ENCODE results near the gene WDFY3.

Gene WDFY3

GRCh38 chr4:84901740-84902281 is 64.7 kb downstream of the WDFY3 start:
- Mint-ChIP-seq H3K4me1 (no peaks in the 10 kb centered on the region), H3K36me3 (no peaks in the 10 kb centered on the region), H3K27ac (no peak overlapping the region), H3K27me3 (no peaks in the 10 kb centered on the region), H3K4me3 (no peak overlapping the region), H3K9me3 (peaks cover 8% of the 10 kb centered on the region)

GRCh38 chr4:84901173-84901572 is 65.3 kb downstream of the WDFY3 start:
- H3K27me3 Mint-ChIP-seq, result no peaks in the 10 kb centered on the region
- H3K27ac Mint-ChIP-seq, result no peak overlapping the region
- H3K4me3 Mint-ChIP-seq, result no peak overlapping the region
- no peaks in the 10 kb centered on the region for H3K4me1 Mint-ChIP-seq
- peaks cover 8% of the 10 kb centered on the region for H3K9me3 Mint-ChIP-seq
- H3K36me3 Mint-ChIP-seq, result no peaks in the 10 kb centered on the region

DNA sequence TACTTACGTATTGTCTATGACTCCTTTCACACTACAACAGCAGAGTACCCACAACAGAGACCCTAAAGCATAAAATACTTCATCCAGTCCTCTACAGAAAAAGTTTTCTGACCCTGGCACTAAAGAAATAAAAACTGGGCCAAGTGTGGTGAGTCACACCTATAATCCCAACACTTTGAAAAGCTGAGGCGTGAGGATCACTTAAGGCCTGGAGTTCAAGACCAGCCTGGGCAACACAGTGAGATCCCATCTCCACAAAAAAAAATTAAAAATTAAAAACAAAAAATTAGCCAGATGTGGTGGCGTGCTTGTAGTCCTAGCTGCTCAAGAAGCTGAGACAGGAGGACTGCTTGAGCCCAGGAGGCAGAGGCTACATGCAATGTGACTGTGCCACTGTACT is 66.9 kb downstream of the WDFY3 start:
- Mint-ChIP-seq H3K27ac (no peak overlapping the region), H3K4me3 (no peak overlapping the region), H3K4me1 (no peaks in the 10 kb centered on the region), H3K9me3 (no peaks in the 10 kb centered on the region), H3K27me3 (no peaks in the 10 kb centered on the region), H3K36me3 (no peaks in the 10 kb centered on the region)

- no peaks in the 10 kb centered on the region for H3K4me1 Mint-ChIP-seq
- H3K27ac Mint-ChIP-seq, result no peak overlapping the region
- no peaks in the 10 kb centered on the region for H3K9me3 Mint-ChIP-seq
- no peaks in the 10 kb centered on the region for H3K36me3 Mint-ChIP-seq
- H3K4me3 Mint-ChIP-seq, result no peak overlapping the region
- H3K27me3 Mint-ChIP-seq, result no peaks in the 10 kb centered on the region
These were observed 69.0 kb downstream of the WDFY3 start for GRCh38 chr4:84897516-84897915.

DNA sequence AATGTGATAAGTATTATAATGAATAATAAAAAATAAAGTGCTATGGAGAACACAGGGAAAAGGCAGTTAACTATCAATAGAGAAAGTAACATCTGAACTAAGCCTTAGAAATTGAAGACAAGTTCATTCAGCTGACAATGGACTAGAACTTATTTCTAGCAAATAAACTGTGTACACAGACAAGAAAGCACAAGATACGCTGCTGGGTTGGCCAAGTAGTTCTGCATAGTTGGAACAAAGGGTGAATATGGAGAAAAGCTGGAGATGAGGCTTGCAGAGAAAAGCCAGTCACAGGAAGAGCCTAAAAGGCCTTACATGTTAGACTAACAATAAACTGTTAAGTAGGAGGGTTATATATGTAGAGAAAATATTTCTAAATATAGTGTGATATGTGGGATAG is 71.2 kb downstream of the WDFY3 start:
- Mint-ChIP-seq H3K9me3 (no peaks in the 10 kb centered on the region), H3K36me3 (no peaks in the 10 kb centered on the region), H3K4me3 (no peak overlapping the region), H3K4me1 (no peaks in the 10 kb centered on the region), H3K27ac (no peak overlapping the region), H3K27me3 (no peaks in the 10 kb centered on the region)

DNA sequence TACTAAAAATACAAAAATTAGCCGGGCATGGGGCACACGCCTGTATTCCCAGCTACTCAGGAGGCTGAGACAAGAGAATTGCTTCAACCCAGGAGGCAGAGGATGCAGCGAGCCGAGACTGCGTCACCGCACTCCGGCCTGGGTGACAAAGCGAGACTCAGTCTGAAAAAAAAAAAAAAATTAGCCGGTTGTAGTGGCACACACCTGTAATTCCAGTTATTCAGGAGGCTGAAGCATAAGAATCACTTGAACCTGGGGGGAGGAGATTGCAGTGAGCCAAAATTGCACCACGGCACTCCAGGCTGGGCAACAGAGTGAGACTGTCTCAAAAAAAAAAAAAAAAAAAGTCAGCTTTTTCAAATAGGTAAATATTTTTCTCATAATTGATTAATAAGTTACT is 71.9 kb downstream of the WDFY3 start:
- no peaks in the 10 kb centered on the region for H3K4me1 Mint-ChIP-seq
- H3K4me3 Mint-ChIP-seq, result no peak overlapping the region
- H3K36me3 Mint-ChIP-seq, result no peaks in the 10 kb centered on the region
- H3K27ac Mint-ChIP-seq, result no peak overlapping the region
- no peaks in the 10 kb centered on the region for H3K9me3 Mint-ChIP-seq
- H3K27me3 Mint-ChIP-seq, result no peaks in the 10 kb centered on the region

DNA sequence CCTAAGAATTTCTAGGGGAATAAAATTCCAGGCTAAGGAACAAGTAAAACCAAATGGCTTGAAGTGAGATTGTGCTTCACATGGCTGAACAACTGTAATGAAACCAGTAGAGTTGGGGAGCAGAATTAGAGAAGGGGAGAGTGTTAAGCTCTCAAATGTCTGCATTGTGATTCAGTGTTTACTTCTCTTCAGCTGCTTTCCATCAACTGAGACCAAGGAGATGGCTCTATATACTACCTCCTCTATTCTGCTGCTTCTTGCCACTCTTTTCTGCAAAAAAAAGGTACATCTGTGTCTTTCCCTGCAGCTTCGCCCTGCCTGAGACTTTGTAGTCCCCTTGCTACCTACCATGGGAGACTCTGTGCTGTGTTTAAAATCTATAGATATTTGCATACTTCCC is 73.5 kb downstream of the WDFY3 start:
- H3K4me1 Mint-ChIP-seq, result no peaks in the 10 kb centered on the region
- no peaks in the 10 kb centered on the region for H3K9me3 Mint-ChIP-seq
- H3K4me3 Mint-ChIP-seq, result no peak overlapping the region
- H3K27ac Mint-ChIP-seq, result no peak overlapping the region
- H3K36me3 Mint-ChIP-seq, result no peaks in the 10 kb centered on the region
- no peaks in the 10 kb centered on the region for H3K27me3 Mint-ChIP-seq

DNA sequence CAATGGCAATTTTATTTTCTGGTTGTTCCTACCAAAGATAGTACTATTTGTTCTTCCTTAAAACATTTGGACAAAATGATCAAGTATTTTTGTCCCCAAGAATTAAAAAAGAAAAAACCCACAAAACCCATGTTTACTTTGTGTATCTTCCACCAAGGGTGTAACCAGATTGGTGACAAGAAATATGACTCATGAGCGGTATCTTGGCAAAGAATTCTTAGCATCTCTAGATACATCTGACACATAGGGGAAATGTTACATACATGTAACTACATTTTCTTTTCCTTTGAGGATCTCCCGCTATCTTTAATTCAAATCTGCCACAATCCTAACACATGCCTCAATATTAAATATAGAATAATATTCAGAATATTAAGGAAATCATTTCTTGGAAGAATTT is 78.7 kb downstream of the WDFY3 start:
- no peak overlapping the region for H3K27ac Mint-ChIP-seq
- no peak overlapping the region for H3K4me3 Mint-ChIP-seq
- no peaks in the 10 kb centered on the region for H3K4me1 Mint-ChIP-seq
- no peaks in the 10 kb centered on the region for H3K27me3 Mint-ChIP-seq
- no peaks in the 10 kb centered on the region for H3K9me3 Mint-ChIP-seq
- H3K36me3 Mint-ChIP-seq, result no peaks in the 10 kb centered on the region

DNA sequence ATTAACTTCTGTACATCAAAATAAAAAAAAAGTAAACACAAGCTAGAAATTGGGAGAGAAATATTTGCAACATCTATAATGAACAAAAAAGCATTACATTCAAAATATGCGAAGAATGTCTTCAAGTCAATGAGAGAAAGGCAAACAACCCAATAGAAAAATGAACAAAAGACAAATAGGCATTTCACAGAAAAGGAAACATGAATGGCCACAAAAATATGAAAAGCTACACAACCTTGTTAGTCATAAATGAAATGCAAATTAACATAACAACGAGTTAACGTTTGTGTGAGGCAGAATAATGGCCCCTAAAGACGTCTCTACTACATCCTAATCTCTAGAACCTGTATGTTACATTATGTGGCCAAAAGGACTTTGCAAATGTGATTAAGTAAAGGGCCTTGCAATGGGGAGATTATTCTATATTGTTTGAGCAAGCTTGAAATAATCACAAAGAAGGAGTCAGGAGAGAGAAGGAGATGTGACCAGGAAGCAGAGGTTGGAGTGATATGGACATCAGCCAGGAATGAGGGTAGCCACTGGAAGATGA is 86.8 kb downstream of the WDFY3 start:
- Mint-ChIP-seq H3K27ac (no peak overlapping the region), H3K4me1 (no peaks in the 10 kb centered on the region), H3K27me3 (peaks cover 3% of the 10 kb centered on the region), H3K4me3 (no peak overlapping the region), H3K36me3 (no peaks in the 10 kb centered on the region), H3K9me3 (no peaks in the 10 kb centered on the region)

- Mint-ChIP-seq H3K9me3 (no peaks in the 10 kb centered on the region), H3K4me3 (no peak overlapping the region), H3K36me3 (no peaks in the 10 kb centered on the region), H3K27ac (no peak overlapping the region), H3K27me3 (peaks cover 3% of the 10 kb centered on the region), H3K4me1 (no peaks in the 10 kb centered on the region)
These were observed 87.9 kb downstream of the WDFY3 start for GRCh38 chr4:84878546-84878945.

DNA sequence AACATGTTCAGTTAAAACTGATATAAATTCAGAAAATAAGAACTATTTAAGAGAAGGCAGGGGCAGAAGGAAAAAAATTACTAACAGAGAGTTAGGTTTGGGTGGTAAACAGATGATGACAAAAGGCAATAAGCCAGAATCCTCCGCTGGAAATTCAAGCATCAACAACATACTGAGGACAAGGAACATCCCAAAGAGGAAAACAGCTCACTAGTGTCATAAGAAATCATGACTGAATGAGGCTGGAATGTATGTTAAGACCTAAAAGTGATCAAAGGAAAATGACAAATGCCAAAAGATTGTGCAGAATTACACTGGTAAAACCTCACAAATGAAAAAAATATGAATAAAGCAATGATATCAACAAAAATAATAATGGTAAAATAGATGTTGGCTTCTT is 88.4 kb downstream of the WDFY3 start:
- Mint-ChIP-seq H3K9me3 (no peaks in the 10 kb centered on the region), H3K36me3 (no peaks in the 10 kb centered on the region), H3K4me3 (no peak overlapping the region), H3K27ac (no peak overlapping the region), H3K4me1 (no peaks in the 10 kb centered on the region), H3K27me3 (peaks cover 3% of the 10 kb centered on the region)

DNA sequence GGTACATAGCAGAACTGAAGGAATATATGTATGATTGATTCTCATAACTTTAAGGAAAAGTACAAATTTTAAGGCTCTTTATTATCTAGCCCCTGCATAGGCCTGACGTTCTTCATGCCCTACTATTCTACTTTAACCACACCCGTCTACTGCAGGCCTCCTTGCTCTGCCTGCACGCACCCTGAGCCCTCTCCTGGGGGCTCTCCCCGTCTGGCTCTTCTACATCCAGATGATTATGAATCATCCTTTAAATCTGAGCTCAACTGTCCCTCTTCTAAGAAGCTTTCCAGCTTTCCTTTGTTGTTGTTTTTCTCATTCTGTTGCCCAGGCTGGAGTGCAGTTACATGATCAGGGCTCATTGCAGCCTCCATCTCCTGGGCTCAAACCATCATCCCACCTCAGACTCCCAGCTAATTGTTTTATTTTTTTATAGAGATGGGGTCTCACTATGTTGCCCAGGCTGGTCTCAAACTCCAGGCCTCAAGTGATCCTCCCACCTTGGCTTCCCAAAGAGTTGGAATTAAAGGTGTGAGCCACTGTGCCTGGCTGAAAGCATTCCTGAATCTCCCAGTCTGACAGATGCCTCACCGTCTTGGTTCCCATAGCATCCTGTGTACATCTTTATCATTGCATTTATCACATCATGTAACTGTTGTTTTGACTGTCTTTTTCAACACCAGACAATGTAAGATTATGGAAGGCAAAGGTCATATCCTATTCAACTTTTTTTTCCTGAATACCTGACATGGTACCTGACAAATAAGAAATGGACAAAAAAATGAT is 89.2 kb downstream of the WDFY3 start:
- H3K4me3 Mint-ChIP-seq, result no peak overlapping the region
- H3K36me3 Mint-ChIP-seq, result no peaks in the 10 kb centered on the region
- no peaks in the 10 kb centered on the region for H3K4me1 Mint-ChIP-seq
- no peak overlapping the region for H3K27ac Mint-ChIP-seq
- H3K9me3 Mint-ChIP-seq, result no peaks in the 10 kb centered on the region
- H3K27me3 Mint-ChIP-seq, result peaks cover 3% of the 10 kb centered on the region

- Mint-ChIP-seq H3K27me3 (peaks cover 3% of the 10 kb centered on the region), H3K4me1 (no peaks in the 10 kb centered on the region), H3K4me3 (no peak overlapping the region), H3K27ac (no peak overlapping the region), H3K36me3 (no peaks in the 10 kb centered on the region), H3K9me3 (no peaks in the 10 kb centered on the region)
These were observed 90.7 kb downstream of the WDFY3 start for GRCh38 chr4:84875636-84876371.

DNA sequence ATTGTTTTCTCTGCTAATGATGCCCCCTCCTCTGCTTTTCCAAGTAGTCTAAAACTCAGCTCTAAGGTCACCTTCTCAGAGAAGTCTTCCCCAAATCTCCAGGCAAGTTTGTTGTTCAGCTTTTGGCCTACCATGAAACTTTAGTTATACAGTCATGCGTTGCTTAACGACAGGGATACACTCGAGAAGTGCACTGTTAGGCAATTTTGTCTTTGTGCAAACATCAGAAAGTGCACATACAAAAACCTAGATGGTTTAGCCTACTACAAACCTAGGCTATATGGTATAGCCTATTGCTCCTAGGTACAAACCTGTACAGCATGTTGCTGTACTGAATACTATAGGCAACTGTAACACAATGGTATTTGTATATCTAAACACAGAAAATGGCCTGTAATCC is 91.9 kb downstream of the WDFY3 start:
- Mint-ChIP-seq H3K27me3 (peaks cover 3% of the 10 kb centered on the region), H3K27ac (no peak overlapping the region), H3K4me1 (no peaks in the 10 kb centered on the region), H3K9me3 (no peaks in the 10 kb centered on the region), H3K4me3 (no peak overlapping the region), H3K36me3 (no peaks in the 10 kb centered on the region)

- H3K27me3 Mint-ChIP-seq, result no peaks in the 10 kb centered on the region
- H3K9me3 Mint-ChIP-seq, result no peaks in the 10 kb centered on the region
- H3K4me3 Mint-ChIP-seq, result no peak overlapping the region
- no peaks in the 10 kb centered on the region for H3K36me3 Mint-ChIP-seq
- H3K27ac Mint-ChIP-seq, result no peak overlapping the region
- H3K4me1 Mint-ChIP-seq, result no peaks in the 10 kb centered on the region
These were observed 95.9 kb downstream of the WDFY3 start for GRCh38 chr4:84870398-84871163.
